HCT116 (cell line): Measurements from ENCODE around the gene EPSTI1. TPM values are rescaled to one million over a fixed set of nuclear protein-coding genes. Genes with fewer than 3 reads are reported as not detected.

ENCODE experiments used
- ATAC-seq: fragments of 200-7000 bp; cut with Tn5 transposase; 2 replicates; pipeline ENCODE4 v1.9.1; 2020; ENCODE audit warnings: mild to moderate bottlenecking, moderate library complexity
- BruUV-seq: library from RNA; stranded (reverse); fragments of 400-500 nt; replicated peaks from 2 replicates; lab custom pipeline; 2021; lab: Mats Ljungman, UMichigan
- CTCF ChIA-PET: fragments of 300-600 bp; sonication (Branson Sonifier 250); formaldehyde crosslinking; loops from one replicate; lab custom pipeline; 2021; ENCODE audit warnings: antibody characterized with exemption; lab: Charles Lee
- POLR2A ChIA-PET: fragments of 300-600, 350-600 bp; sonication (Branson Sonifier 250); formaldehyde crosslinking; loops from one replicate; lab custom pipeline; 2021; ENCODE audit warnings: antibody characterized with exemption; lab: Charles Lee
- RAD21 ChIA-PET, 2 experiments: fragments of 300-600 bp; sonication (Branson Sonifier 250); formaldehyde crosslinking; loops; one replicate each; lab custom pipeline; 2023; ENCODE audit warnings: low total read pairs in 2 of 2; ENCODE audit not compliant: uncharacterized antibody in 2 of 2, unreplicated experiment in 2 of 2, low non-redundant PET in 1 of 2; lab: Charles Lee
- DNase-seq: peaks from one replicate; pipeline ENCODE4 v3.0.0-alpha.2; 2010; ENCODE audit warnings: low read depth, low spot score
- H2AFZ ChIP-seq: fragments of 200-600 bp; shearing (Covaris generic), sonication (generic); 2 replicates; pipeline ENCODE4 v1.6.1; 2017; ENCODE audit warnings: low read depth, mixed run types, mixed read lengths, antibody characterized with exemption, low read length; ENCODE audit not compliant: poor library complexity, severe bottlenecking
- H3K27ac ChIP-seq: 2 replicates; pipeline ENCODE4 v1.5.1; 2012; ENCODE audit warnings: low read depth, low read length
- H3K27me3 ChIP-seq: fragments of 200-600 bp; sonication (generic); 2 replicates; pipeline ENCODE4 v1.6.1; 2016; ENCODE audit warnings: mixed run types, low read length, mixed read lengths; ENCODE audit not compliant: insufficient read depth
- H3K36me3 ChIP-seq, 2 experiments: fragments of 200-500 bp in 1 of 2; fragments of 200-600 bp in 1 of 2; sonication (Bioruptor generic) in 1 of 2; sonication (generic) in 1 of 2; 2 replicates each; pipeline versions ENCODE4 v1.5.1 to v1.6.1; 2014 to 2016; ENCODE audit warnings: low read length in 2 of 2, inconsistent platforms in 1 of 2, mixed read lengths in 1 of 2, mixed run types in 1 of 2; ENCODE audit not compliant: insufficient read depth in 2 of 2, control insufficient read depth in 1 of 2
- H3K4me1 ChIP-seq, 2 experiments: fragments of 200-600 bp in 1 of 2; sonication (generic) in 1 of 2; 2 replicates each; pipeline versions ENCODE4 v1.5.1 to v1.6.1; 2012 to 2017; ENCODE audit warnings: low read length in 2 of 2, inconsistent platforms in 1 of 2, mild to moderate bottlenecking in 1 of 2, mixed read lengths in 1 of 2, mixed run types in 1 of 2, moderate library complexity in 1 of 2; ENCODE audit not compliant: insufficient read depth in 2 of 2, control insufficient read depth in 1 of 2
- H3K4me2 ChIP-seq: fragments of 200-600 bp; sonication (generic); 2 replicates; pipeline ENCODE4 v1.6.1; 2017; ENCODE audit warnings: mixed run types, low read length, mixed read lengths
- H3K4me3 ChIP-seq, 2 experiments: fragments of 200-600 bp in 1 of 2; sonication (generic) in 1 of 2; replicated peaks in 1 of 2; 2 replicates each; pipeline ENCODE4 v1.5.1; 2011 to 2016; ENCODE audit warnings: low read length in 2 of 2, control low read depth in 1 of 2, low read depth in 1 of 2, mild to moderate bottlenecking in 1 of 2, mixed read lengths in 1 of 2, mixed run types in 1 of 2
- H3K79me2 ChIP-seq: fragments of 200-600 bp; sonication (generic); 2 replicates; pipeline ENCODE4 v1.6.1; 2017; ENCODE audit warnings: mild to moderate bottlenecking, mixed run types, low read length, moderate library complexity, mixed read lengths; ENCODE audit not compliant: insufficient read depth
- H3K9ac ChIP-seq: fragments of 200-600 bp; sonication (generic); 2 replicates; pipeline ENCODE4 v1.6.1; 2016; ENCODE audit warnings: low read length, mixed read lengths
- H3K9me2 ChIP-seq: fragments of 200-600 bp; sonication (generic), shearing (Covaris generic); 2 replicates; pipeline ENCODE4 v1.6.1; 2017; ENCODE audit warnings: mixed run types, mild to moderate bottlenecking, moderate library complexity; ENCODE audit not compliant: insufficient read depth
- H3K9me3 ChIP-seq, 2 experiments: fragments of 200-500 bp in 1 of 2; fragments of 200-600 bp in 1 of 2; sonication (Bioruptor generic) in 1 of 2; sonication (generic) in 1 of 2; 2 replicates each; pipeline ENCODE4 v1.6.1; 2014 to 2017; ENCODE audit warnings: low read length in 2 of 2, mixed read lengths in 2 of 2, inconsistent platforms in 1 of 2, low read depth in 1 of 2, mild to moderate bottlenecking in 1 of 2, mixed run types in 1 of 2, moderate library complexity in 1 of 2; ENCODE audit not compliant: control insufficient read depth in 1 of 2, insufficient read depth in 1 of 2
- H4K20me1 ChIP-seq: fragments of 200-600 bp; sonication (generic), shearing (Covaris generic); 2 replicates; pipeline ENCODE4 v1.6.1; 2017; ENCODE audit warnings: mixed run types, mild to moderate bottlenecking, moderate library complexity; ENCODE audit not compliant: insufficient read depth
- CBX3 ChIP-seq: IDR thresholded peaks from 2 replicates; pipeline ENCODE4 v1.6.1; 2012; ENCODE audit warnings: low read depth
- CEBPB ChIP-seq: IDR thresholded peaks from 2 replicates; pipeline ENCODE4 v1.6.1; 2012; ENCODE audit warnings: low read depth
- CTCF ChIP-seq, 3 experiments: fragments of 200-600 bp in 1 of 3; sonication (generic) in 1 of 3; IDR thresholded peaks in 2 of 3; conservative IDR thresholded peaks in 1 of 3; 2 replicates each; pipeline ENCODE4 v1.5.1; 2012 to 2017; ENCODE audit warnings: low read depth in 2 of 3, low read length in 2 of 3, antibody characterized with exemption in 1 of 3, borderline replicate concordance in 1 of 3, control low read depth in 1 of 3, mild to moderate bottlenecking in 1 of 3, mixed read lengths in 1 of 3, mixed run types in 1 of 3, moderate library complexity in 1 of 3; ENCODE audit not compliant: insufficient read depth in 1 of 3
- EGR1 ChIP-seq: IDR thresholded peaks from 2 replicates; pipeline ENCODE4 v1.6.1; 2012; ENCODE audit warnings: low read depth
- ELF1 ChIP-seq: IDR thresholded peaks from 2 replicates; pipeline ENCODE4 v1.6.1; 2012; ENCODE audit warnings: low read depth, borderline replicate concordance
- JUND ChIP-seq: IDR thresholded peaks from 2 replicates; pipeline ENCODE4 v1.6.1; 2012
- MAX ChIP-seq: IDR thresholded peaks from 2 replicates; pipeline ENCODE4 v1.6.1; 2012
- RAD21 ChIP-seq: IDR thresholded peaks from 2 replicates; pipeline ENCODE4 v1.6.1; 2012; ENCODE audit warnings: low read depth, mild to moderate bottlenecking
- SIN3A ChIP-seq: IDR thresholded peaks from 2 replicates; pipeline ENCODE4 v1.6.1; 2012; ENCODE audit warnings: low read depth
- SP1 ChIP-seq: IDR thresholded peaks from 2 replicates; pipeline ENCODE4 v1.6.1; 2012; ENCODE audit warnings: low read depth
- SRF ChIP-seq: IDR thresholded peaks from 2 replicates; pipeline ENCODE4 v1.6.1; 2012; ENCODE audit warnings: low read depth
- TCF7L2 ChIP-seq: IDR thresholded peaks from 2 replicates; pipeline ENCODE4 v1.7.0; 2011; ENCODE audit warnings: borderline replicate concordance, inconsistent platforms; ENCODE audit not compliant: insufficient read depth, insufficient read length; ENCODE audit errors: extremely low read depth
- YY1 ChIP-seq: IDR thresholded peaks from 2 replicates; pipeline ENCODE4 v1.6.1; 2011; ENCODE audit warnings: low read length, low read depth, moderate library complexity, mild to moderate bottlenecking; ENCODE audit not compliant: insufficient replicate concordance; ENCODE audit errors: extremely low read depth
- ZBTB33 ChIP-seq: IDR thresholded peaks from 2 replicates; pipeline ENCODE4 v1.6.1; 2011; ENCODE audit warnings: mild to moderate bottlenecking, low read length, moderate library complexity; ENCODE audit not compliant: insufficient replicate concordance; ENCODE audit errors: extremely low read depth
- ZNF274 ChIP-seq: fragments of 200-500 bp; sonication (Bioruptor generic); IDR thresholded peaks from 2 replicates; pipeline ENCODE4 v1.6.1; 2014; ENCODE audit warnings: mild to moderate bottlenecking, low read depth, low read length, inconsistent platforms
- intact Hi-C: fragments of 100-400 bp; cut with micrococcal nuclease; formaldehyde crosslinking; loops from 2 replicates; pipeline ENCODE4 v1.10.0; 2022
- total RNA-seq: library from RNA; stranded (reverse); gene quantifications from one replicate; pipeline ENCODE4 v1.2.1, GENCODE V29; 2021; ENCODE audit not compliant: unreplicated experiment

Gene EPSTI1
- total RNA-seq, 1 experiment from 2014 or later, result 0.69 TPM

GRCh38 chr13:42969565-42970172, 22.4 kb downstream of the EPSTI1 start:
- no peak overlapping the region for H3K9ac ChIP-seq
- DNase-seq (peak; percentile 42), ATAC-seq (peak; percentile 93)
- RAD21 ChIA-PET, result no interaction called here
- H3K79me2 ChIP-seq, result no peaks in the 10 kb centered on the region
- H3K27me3 ChIP-seq, result no peaks in the 10 kb centered on the region
- no peaks in the 10 kb centered on the region for H3K9me3 ChIP-seq
- H3K27ac ChIP-seq, result no peak overlapping the region
- BruUV-seq, result no TSS peak
- H3K4me1 ChIP-seq, result peaks cover 4 to 12% of the 10 kb centered on the region in 2 experiments; a peak in 3 of 4 replicates
- intact Hi-C loops, result loop anchor here (5.0 to 10.0 kb wide), 3 partner anchors 163 to 905 kb away; partner anchors contain the start of genes CCDC122 and LACC1
- TF ChIP-seq YY1 (no peak), RAD21 (peak; percentile 57), CTCF (IDR thresholded peaks at IDR 0.05 in 2 of 3, conservative IDR thresholded peaks at IDR 0.05 in 1 of 3; ENCODE audit: borderline replicate concordance in 1 of 3, insufficient read depth in 1 of 3, low read depth in 2 of 3, low read length in 2 of 3) (peak; percentile 68 to 84 (median 83))
- no peaks in the 10 kb centered on the region for H4K20me1 ChIP-seq
- CTCF ChIA-PET, result interaction anchor here (0.8 to 2.5 kb wide), 4 partner anchors 14 to 834 kb away, joined by 3 to 8 read pairs (median 6); partner anchors contain the start of gene EPSTI1
- H3K4me3 ChIP-seq, result no peak overlapping the region
- H3K36me3 ChIP-seq, result no peaks in the 10 kb centered on the region
- no peaks in the 10 kb centered on the region for H3K9me2 ChIP-seq
- H3K4me2 ChIP-seq, result no peak overlapping the region
- peak overlapping the region; percentile 79 for H2AFZ ChIP-seq
- POLR2A ChIA-PET, result no interaction called here

- Histone ChIP-seq H2AFZ (no peak overlapping the region), H3K27ac (no peak overlapping the region), H3K4me3 (no peak overlapping the region), H3K79me2 (no peaks in the 10 kb centered on the region), H3K9me2 (no peaks in the 10 kb centered on the region), H3K9ac (no peak overlapping the region), H3K27me3 (no peaks in the 10 kb centered on the region), H3K9me3 (no peaks in the 10 kb centered on the region), H4K20me1 (no peaks in the 10 kb centered on the region), H3K36me3 (no peaks in the 10 kb centered on the region), H3K4me2 (no peak overlapping the region), H3K4me1 (peaks cover 4 to 12% of the 10 kb centered on the region in 2 experiments; a peak in 3 of 4 replicates)
- ChIA-PET CTCF (interaction anchor here (2.5 kb wide), 1 partner anchor 13 kb away, joined by 8 read pairs; no protein-coding TSS in a partner anchor), POLR2A (no interaction called here), RAD21 (no interaction called here)
- no TSS peak for BruUV-seq
- DNase-seq (no peak), ATAC-seq (no peak)
- intact Hi-C loops, result loop anchor here (5.0 kb wide), 1 partner anchor 163 kb away; no protein-coding TSS in a partner anchor
- TF ChIP-seq ZBTB33 (no peak), SP1 (no peak), JUND (no peak), SIN3A (no peak), ZNF274 (no peak), ELF1 (no peak), SRF (no peak), MAX (no peak), CBX3 (no peak), EGR1 (no peak), CEBPB (no peak), TCF7L2 (no peak)
Measured at GRCh38 chr13:42968906-42969305, 23.1 kb downstream of the EPSTI1 start.
